RPMI7951 (cell line): ENCODE measurements around the gene DHRS1. TPM values are rescaled to one million over a fixed set of nuclear protein-coding genes. Genes with fewer than 3 reads are reported as not detected.

Experiments used
- DNase-seq: peaks from one replicate; pipeline ENCODE4 v3.0.0-alpha.2; 2012; ENCODE audit warnings: low read depth
- total RNA-seq: library from RNA; depleted of rRNA; stranded (reverse); fragments of >200 nt; shearing (Covaris generic); gene quantifications from 2 replicates; pipeline ENCODE4 v1.2.3, GENCODE V29; 2014

DHRS1 gene
- total RNA-seq, 1 experiment from 2014 or later, result 12.6 TPM

GRCh38 chr14:24309538-24310264 lies 10.1 kb upstream of the DHRS1 start, which contains the start of gene LTB4R2:
LTB4R2 (plus strand) TSS chr14:24310140; CDS start chr14:24310665, 525 bp downstream.
- no peak for DNase-seq

GRCh38 chr14:24308342-24309124 lies 9.0 kb upstream of the DHRS1 start:
- no peak for DNase-seq

DNA sequence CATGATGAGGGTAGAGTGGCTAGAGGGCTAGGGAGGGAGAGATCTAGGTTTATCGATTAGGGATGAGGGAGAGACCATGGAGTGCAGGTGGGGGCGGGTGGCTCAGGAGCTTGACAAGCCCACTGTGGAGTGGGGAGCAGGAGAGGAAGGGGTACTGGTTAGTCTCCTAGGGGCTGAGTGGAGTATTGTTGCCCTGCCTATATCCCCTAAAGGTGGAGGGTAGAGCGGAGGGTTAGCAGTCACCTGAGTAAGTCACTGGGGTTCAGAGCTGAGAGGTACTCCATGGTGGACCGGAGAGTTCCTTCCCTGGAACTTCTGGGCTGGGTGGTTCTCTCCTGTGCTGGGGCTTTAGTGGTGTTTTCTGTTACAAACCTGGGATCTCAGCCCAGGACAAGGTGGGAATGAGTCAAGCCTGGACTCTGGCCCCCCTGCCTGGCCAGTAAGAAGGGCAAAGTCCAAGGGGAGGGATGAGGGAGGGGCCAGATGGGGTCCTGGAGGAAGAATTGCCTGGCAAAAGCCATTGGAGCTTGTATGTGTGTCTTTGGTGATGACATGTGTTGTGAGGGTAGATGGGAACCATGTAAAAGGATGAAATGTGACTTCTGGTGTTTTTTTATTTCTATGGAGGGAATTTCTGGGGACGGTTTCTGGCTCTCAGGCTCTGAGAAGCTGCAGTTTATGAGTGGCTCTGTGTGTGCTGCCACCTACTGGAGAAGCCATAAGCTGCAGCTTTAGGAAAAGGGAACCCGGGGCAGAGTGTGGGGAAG lies 8.2 kb upstream of the DHRS1 start, which contains the start of gene CIDEB:
CIDEB (minus strand) TSS at position 403 of the 767 bp plus-strand sequence; CDS start at position 284, 119 bp downstream.
- peak; percentile 53 for DNase-seq

- DNase-seq, result no peak
Measured at GRCh38 chr14:24307156-24307574, 7.6 kb upstream of the DHRS1 start.

DNA sequence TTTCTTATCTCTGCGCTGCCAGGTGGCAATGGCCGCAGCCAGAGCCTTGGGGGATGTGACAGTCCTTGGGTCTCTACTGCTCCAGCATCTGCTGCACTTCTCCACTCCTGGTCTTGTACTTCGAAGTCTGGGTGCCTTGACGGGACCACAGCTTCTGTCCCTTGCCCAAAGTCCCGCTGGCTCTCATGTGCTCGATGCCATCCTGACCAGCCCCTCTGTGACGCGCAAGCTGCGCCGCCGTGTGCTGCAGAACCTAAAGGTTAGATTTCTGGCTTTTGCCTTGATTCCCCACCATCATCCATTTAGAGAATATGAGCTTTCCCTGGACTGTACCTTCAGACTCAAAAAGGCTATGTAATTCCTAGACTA lies 4.4 kb upstream of the DHRS1 start:
- no peak for DNase-seq

DNA sequence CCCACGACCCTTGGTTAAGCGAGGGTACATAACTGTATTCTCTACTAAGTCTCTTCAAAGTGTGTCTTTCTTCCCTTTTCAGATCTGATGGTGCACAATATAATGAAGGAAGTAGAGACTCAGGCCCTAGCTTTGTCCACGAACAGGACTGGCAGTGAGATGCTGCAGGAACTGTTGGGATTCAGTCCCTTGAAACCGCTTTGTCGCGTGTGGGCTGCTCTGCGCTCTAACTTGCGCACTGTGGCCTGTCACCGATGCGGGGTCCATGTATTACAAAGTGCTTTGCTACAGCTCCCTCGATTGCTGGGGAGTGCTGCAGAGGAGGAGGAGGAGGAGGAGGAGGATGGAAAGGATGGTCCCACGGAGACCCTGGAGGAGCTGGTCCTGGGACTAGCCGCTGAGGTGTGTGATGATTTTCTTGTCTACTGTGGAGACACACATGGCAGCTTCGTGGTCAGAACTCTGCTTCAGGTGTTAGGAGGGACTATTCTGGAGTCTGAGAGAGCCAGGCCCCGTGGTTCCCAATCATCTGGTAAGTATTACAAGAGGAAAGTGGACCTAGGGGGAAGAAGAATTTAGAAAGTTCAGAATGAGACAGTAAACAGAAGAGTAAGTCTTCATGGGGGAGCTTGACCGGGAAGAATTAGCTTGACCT lies 873 bp upstream of the DHRS1 start:
- DNase-seq, result no peak

GRCh38 chr14:24298892-24299254 lies 707 bp downstream of the DHRS1 start:
- DNase-seq, result peak; percentile 93

GRCh38 chr14:24297190-24297964 lies 2.2 kb downstream of the DHRS1 start:
- no peak for DNase-seq

- DNase-seq, result peak; percentile 86
Measured at GRCh38 chr14:24296341-24297157, 3.0 kb downstream of the DHRS1 start.

- no peak for DNase-seq
Measured at GRCh38 chr14:24293525-24293924, 6.1 kb downstream of the DHRS1 start.

- DNase-seq, result no peak
Measured at GRCh38 chr14:24292118-24292807, 7.3 kb downstream of the DHRS1 start.

- DNase-seq, result no peak
Measured at GRCh38 chr14:24291446-24292117, 8.0 kb downstream of the DHRS1 start.

- DNase-seq, result no peak
Measured at GRCh38 chr14:24290746-24291145, 8.8 kb downstream of the DHRS1 start.

GRCh38 chr14:24289649-24290280 lies 9.8 kb downstream of the DHRS1 start:
- no peak for DNase-seq

GRCh38 chr14:24286996-24287395 lies 12.6 kb downstream of the DHRS1 start:
- DNase-seq, result no peak

DNA sequence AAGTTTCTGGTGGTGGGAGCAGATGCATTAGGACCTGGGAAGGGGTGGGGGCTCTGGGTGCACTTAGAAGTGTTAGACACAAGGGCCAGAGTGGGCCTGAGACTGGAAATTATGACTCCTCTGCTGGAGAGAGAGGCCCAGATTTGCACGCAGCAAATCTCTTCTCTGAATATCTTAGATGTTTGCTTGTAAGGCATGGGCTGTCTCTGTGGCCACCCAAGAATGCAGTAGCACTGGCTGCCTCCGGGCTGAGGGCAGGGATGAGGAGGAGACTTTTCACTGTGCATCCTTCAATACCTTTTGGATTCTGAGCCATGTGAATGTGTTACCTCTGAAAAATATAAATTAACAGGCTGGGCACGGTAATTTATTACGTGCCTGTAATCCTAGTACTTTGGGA lies 14.2 kb downstream of the DHRS1 start:
- no peak for DNase-seq

- DNase-seq, result no peak
Measured at GRCh38 chr14:24284501-24285035, 15.0 kb downstream of the DHRS1 start.

DNA sequence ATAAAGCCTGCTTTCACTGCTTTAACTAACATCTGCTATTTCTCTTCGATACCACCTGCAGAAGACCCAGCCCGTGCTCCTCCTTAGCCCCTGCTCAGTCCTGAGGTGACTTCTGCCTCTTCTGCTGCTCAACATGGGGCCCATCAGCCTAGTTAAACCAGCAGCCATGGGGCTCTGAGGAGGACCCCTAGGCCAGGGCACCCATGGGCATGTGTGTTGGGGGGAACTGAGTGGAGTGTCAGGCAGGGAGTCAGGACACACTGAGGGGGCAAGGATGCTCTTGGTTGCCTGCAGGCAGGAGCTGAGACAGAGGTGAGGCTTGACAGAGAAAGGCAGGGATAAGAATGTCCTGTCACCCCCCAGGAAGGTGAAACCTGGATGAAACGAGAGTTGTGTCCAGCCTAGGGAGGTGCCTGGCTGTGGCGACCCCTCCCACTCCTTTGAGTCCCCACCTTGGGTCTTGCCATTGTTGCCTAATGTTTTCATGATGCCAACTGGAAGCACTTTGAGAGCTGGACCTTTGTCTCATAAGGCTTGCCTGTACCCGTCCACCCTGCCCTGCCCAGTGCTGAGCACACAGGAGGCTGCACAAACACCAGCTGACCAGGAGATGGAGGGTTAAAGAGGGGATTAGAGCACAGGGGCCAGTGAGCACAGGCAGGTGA lies 15.7 kb downstream of the DHRS1 start:
- DNase-seq, result no peak
